GM18511 (cell line): ENCODE measurements around the gene CDX1.
"Not testable (repeated sequence)": the region's sequence is repeated elsewhere in the genome, so short reads cannot be mapped to it uniquely, and the experiment has no call there.

ENCODE experiments used
- ATAC-seq: cut with Tn5 transposase; IDR thresholded peaks from one replicate; pipeline ENCODE4 v1.9.1; 2021; ENCODE audit warnings: mild to moderate bottlenecking, moderate library complexity; ENCODE audit not compliant: unreplicated experiment

Gene CDX1

DNA sequence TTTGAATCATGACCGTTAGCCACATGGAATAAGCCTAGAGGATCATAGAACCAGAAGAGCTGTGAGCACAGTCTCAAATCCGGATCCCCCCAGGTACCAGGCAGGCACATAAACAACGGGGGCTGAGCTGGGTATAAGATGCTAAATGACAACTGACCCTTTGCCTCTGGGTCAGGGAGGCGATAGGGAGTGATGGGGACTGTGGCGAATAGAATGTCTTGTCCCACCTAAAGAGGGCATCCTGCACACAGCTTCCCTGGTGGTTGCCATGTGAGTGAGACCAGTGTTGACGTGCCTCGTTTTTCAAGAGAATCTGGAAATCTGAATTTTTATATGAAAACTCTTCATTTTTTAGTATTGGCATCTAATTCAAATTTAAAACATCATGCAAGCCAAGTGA is 56.9 kb downstream of the CDX1 start:
- no peak for ATAC-seq

DNA sequence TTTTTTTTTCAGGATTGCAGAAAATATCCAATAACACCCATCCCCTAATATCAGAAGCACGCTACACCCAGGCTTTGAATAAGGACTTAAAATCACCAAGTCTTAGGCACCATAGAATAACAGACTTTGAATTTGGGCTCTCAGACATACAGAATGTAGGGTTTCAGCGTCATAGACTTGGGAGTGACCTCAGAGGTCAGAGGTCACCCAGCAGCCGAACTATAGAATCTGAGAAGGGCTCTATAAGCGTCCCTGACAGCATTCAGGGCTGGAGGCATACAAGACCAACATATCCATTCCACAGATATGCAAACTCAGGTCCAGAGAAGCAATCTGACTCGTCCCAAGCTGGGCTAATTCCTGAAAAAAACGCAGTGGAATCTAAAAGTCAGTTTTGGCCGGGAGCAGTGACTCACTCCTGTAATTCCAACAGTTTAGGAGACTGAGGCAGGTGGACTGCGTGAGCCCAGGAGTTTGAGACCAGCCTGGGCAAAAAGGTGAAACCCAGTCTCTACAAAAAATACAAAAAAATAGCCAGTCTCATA is 58.0 kb downstream of the CDX1 start:
- ATAC-seq: no peak

- ATAC-seq: no peak
These were observed 60.5 kb downstream of the CDX1 start for GRCh38 chr5:150227036-150227435.

DNA sequence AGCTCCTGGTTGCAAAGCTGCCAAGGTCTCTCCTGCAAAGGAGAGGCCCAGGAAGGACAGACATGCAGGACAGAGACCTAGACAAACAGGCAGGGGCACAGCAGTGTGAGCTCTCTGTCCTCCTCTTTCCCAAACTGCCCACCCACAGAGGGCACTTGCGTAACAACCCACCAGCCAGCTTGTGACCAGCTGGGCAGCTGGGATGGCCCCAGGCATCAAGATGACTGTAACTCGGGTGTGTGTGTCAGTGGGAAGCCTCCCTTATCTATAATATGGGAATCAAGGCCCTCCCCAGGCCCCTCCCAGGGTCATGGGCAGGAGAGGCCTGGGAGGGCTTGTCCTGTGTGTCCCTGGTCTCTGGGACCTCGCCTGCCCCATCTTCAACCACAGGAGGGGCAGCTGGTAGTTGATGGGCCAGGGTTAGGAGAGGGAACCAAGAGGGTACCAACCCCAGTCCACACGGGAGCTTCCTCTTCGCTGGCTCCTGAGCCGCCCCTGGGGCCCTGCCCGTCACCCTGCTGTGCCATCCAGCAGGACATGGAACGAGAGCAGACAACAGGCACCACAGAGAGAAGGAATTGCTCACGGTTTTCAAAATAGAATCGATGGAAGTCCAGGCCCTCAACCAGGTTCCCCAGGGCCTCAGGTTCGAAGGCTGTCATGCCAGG is 61.2 kb downstream of the CDX1 start:
- ATAC-seq: no peak

DNA sequence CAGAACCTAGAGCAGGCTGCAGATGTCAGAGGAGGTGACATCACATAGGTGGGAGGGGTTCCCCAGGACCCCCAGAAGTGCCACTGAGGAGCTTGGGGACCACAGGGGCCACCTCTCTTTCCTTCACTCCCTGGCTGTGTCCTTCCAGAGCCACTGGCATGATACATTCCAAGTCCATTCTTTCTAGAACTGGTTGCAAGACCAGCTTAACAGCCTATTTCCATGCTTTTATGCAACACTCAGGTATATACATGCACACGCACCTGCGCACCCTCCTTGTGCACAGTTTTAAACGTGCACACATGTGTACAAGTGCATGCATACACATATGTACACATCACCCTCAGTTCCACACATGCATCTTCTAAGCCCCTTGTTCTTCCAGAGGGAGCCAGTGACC is 63.0 kb downstream of the CDX1 start:
- ATAC-seq: no peak

DNA sequence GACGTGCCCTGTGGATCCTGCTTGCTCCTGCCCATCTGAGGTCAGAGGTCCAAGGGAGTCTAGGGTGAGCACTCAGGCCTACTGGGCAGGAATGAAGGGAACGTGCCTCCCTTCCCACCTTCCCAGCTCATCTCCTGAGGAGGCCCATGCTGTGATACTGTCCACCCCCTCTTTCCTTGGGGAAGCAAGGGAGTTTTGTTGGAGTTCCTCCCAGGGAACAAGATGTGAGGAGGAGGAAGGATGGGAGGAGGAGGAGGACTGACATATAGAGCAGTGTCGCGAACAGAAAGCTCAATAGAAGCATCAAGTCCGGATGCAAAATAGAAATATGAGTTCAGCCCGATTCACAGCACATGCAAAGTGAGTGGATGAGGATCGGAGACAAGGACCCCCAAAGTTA is 64.3 kb downstream of the CDX1 start:
- no peak for ATAC-seq

- not testable (repeated sequence) for ATAC-seq
These were observed 67.1 kb downstream of the CDX1 start for GRCh38 chr5:150233706-150234105.
